Common myeloid progenitor, CD34-positive (primary cell): ENCODE data around the gene SLAMF1.
A peak's percentile ranks its signal among the peaks of the same experiment; 100 is the strongest.
"Not testable (repeated sequence)": the region's sequence is repeated elsewhere in the genome, so short reads cannot be mapped to it uniquely, and the experiment has no call there.

Source experiments
- CTCF ChIA-PET: fragments of 350-600 bp; sonication (Branson Sonifier 250); formaldehyde crosslinking; loops from one replicate; lab custom pipeline; 2021; ENCODE audit warnings: antibody characterized with exemption; lab: Charles Lee
- POLR2A ChIA-PET: fragments of 350-600 bp; sonication (Branson Sonifier 250); formaldehyde crosslinking; loops from one replicate; lab custom pipeline; 2021; ENCODE audit warnings: antibody characterized with exemption; lab: Charles Lee
- DNase-seq, 3 donors: peaks; one replicate each; pipeline versions ENCODE4 v3.0.0 to v3.0.0-alpha.2; 2013
- H3K27ac ChIP-seq, 2 experiments: 1 replicate in 1 of 2; 2 replicates in 1 of 2; pipeline ENCODE4 v1.7.0; 2013; ENCODE audit warnings: inconsistent platforms in 2 of 2, low read length in 2 of 2, mild to moderate bottlenecking in 2 of 2, low read depth in 1 of 2, moderate library complexity in 1 of 2; ENCODE audit not compliant: severe bottlenecking in 2 of 2, insufficient read depth in 1 of 2, poor library complexity in 1 of 2
- H3K27me3 ChIP-seq, 5 experiments: replicated peaks in 2 of 5; 1 replicate in 3 of 5; 2 replicates in 2 of 5; pipeline versions ENCODE4 v1.6.1 to v1.7.0; 2013; ENCODE audit warnings: low read length in 4 of 5, mild to moderate bottlenecking in 2 of 5, moderate library complexity in 2 of 5, inconsistent platforms in 1 of 5; ENCODE audit not compliant: insufficient read depth in 5 of 5, control insufficient read depth in 4 of 5
- H3K36me3 ChIP-seq, 4 experiments: 1 replicate in 2 of 4; 2 replicates in 2 of 4; pipeline versions ENCODE4 v1.6.1 to v1.7.0; 2013; ENCODE audit warnings: low read length in 3 of 4, control low read depth in 1 of 4, mild to moderate bottlenecking in 1 of 4; ENCODE audit not compliant: control insufficient read depth in 4 of 4, insufficient read depth in 4 of 4
- H3K4me1 ChIP-seq, 4 experiments: 1 replicate in 3 of 4; 2 replicates in 1 of 4; pipeline versions ENCODE4 v1.6.1 to v1.7.1; 2013; ENCODE audit warnings: low read length in 3 of 4, mild to moderate bottlenecking in 3 of 4, control low read depth in 1 of 4, inconsistent platforms in 1 of 4, moderate library complexity in 1 of 4; ENCODE audit not compliant: control insufficient read depth in 4 of 4, insufficient read depth in 4 of 4; ENCODE audit errors: control extremely low read depth in 1 of 4
- H3K4me3 ChIP-seq, 7 experiments: 1 replicate in 4 of 7; 2 replicates in 3 of 7; pipeline versions ENCODE4 v1.5.1 to v1.7.0; 2013; ENCODE audit warnings: mild to moderate bottlenecking in 7 of 7, low read length in 6 of 7, moderate library complexity in 6 of 7, inconsistent platforms in 2 of 7, low read depth in 2 of 7, control low read depth in 1 of 7; ENCODE audit not compliant: insufficient read depth in 4 of 7, control insufficient read depth in 1 of 7; ENCODE audit errors: extremely low read depth in 1 of 7
- H3K9me3 ChIP-seq, 5 experiments: 1 replicate in 4 of 5; 2 replicates in 1 of 5; pipeline versions ENCODE4 v1.6.1 to v1.7.1; 2013; ENCODE audit warnings: low read length in 4 of 5, mild to moderate bottlenecking in 2 of 5, inconsistent platforms in 1 of 5, low read depth in 1 of 5, moderate library complexity in 1 of 5; ENCODE audit not compliant: control insufficient read depth in 4 of 5, insufficient read depth in 2 of 5; ENCODE audit errors: control extremely low read depth in 1 of 5
- WGBS: methylation state at CpG from one replicate; pipeline ENCODE4 v1.1.5; 2013; ENCODE audit not compliant: insufficient coverage; 5-methylcytosine and 5-hydroxymethylcytosine counted together

Gene SLAMF1

GRCh38 chr1:160563230-160563629, 83.6 kb downstream of the SLAMF1 start:
- Histone ChIP-seq H3K36me3 (peaks cover 4 to 26% (median 11%) of the 10 kb centered on the region in 4 experiments), H3K9me3 (peaks cover 2 to 17% (median 9%) of the 10 kb centered on the region in 5 experiments), H3K27me3 (peaks cover 0 to 31% (median 2%) of the 10 kb centered on the region in 5 experiments), H3K4me1 (peaks cover 0 to 17% (median 12%) of the 10 kb centered on the region in 4 experiments)
- H3K27ac ChIP-seq, POLR2A ChIA-PET, DNase-seq, H3K4me3 ChIP-seq: not testable (repeated sequence)
- CTCF ChIA-PET = interaction anchor here (0.6 to 2.7 kb wide), 6 partner anchors 18 to 298 kb away, joined by 3 to 7 read pairs (median 4); no protein-coding TSS in a partner anchor
- WGBS = no CpG with 5 or more reads among the region's 1 CpG

- Histone ChIP-seq H3K36me3 (peaks cover 4 to 26% (median 11%) of the 10 kb centered on the region in 4 experiments), H3K4me1 (peaks cover 0 to 12% (median 7%) of the 10 kb centered on the region in 4 experiments), H3K27me3 (peaks cover 0 to 31% (median 2%) of the 10 kb centered on the region in 5 experiments), H3K9me3 (peaks cover 2 to 17% (median 9%) of the 10 kb centered on the region in 5 experiments)
- WGBS = 91% methylated on average over 1 of the region's 2 CpGs
- H3K27ac ChIP-seq, POLR2A ChIA-PET, H3K4me3 ChIP-seq: not testable (repeated sequence)
- CTCF ChIA-PET = interaction anchor here (1.7 to 2.7 kb wide), 2 partner anchors 22 to 39 kb away, joined by 4 to 7 read pairs; no protein-coding TSS in a partner anchor
- peak in 1 of 3 donors; percentile 43 for DNase-seq
Observed at GRCh38 chr1:160562745-160563144, 84.1 kb downstream of the SLAMF1 start.

GRCh38 chr1:160560806-160561205, 86.0 kb downstream of the SLAMF1 start:
- Histone ChIP-seq H3K4me3 (no peak overlapping the region), H3K36me3 (peaks cover 6 to 26% (median 13%) of the 10 kb centered on the region in 4 experiments), H3K4me1 (peaks cover 0 to 3% (median 0%) of the 10 kb centered on the region in 4 experiments), H3K9me3 (peaks cover 2 to 17% (median 9%) of the 10 kb centered on the region in 5 experiments), H3K27ac (no peak overlapping the region), H3K27me3 (peaks cover 0 to 22% (median 0%) of the 10 kb centered on the region in 5 experiments)
- DNase-seq = no peak
- ChIA-PET POLR2A (no interaction called here), CTCF (interaction anchor here (1.0 to 3.8 kb wide), 2 partner anchors 12 to 17 kb away, joined by 7 to 13 read pairs; no protein-coding TSS in a partner anchor)

- Histone ChIP-seq H3K4me1 (peaks cover 0 to 3% (median 0%) of the 10 kb centered on the region in 4 experiments), H3K36me3 (peaks cover 3 to 23% (median 13%) of the 10 kb centered on the region in 4 experiments), H3K9me3 (peaks cover 2 to 17% (median 9%) of the 10 kb centered on the region in 5 experiments), H3K4me3 (no peak overlapping the region), H3K27me3 (peaks cover 0 to 15% (median 0%) of the 10 kb centered on the region in 5 experiments), H3K27ac (no peak overlapping the region)
- POLR2A ChIA-PET = no interaction called here
- 96% methylated on average over 4 of the region's 4 CpGs for WGBS
- no peak for DNase-seq
- CTCF ChIA-PET = interaction anchor here (1.0 to 3.8 kb wide), 4 partner anchors 13 to 49 kb away, joined by 5 to 13 read pairs (median 8); no protein-coding TSS in a partner anchor
Observed at GRCh38 chr1:160560045-160560705, 86.7 kb downstream of the SLAMF1 start.

GRCh38 chr1:160559437-160559836, 87.4 kb downstream of the SLAMF1 start:
- peaks cover 0 to 17% (median 8%) of the 10 kb centered on the region in 4 experiments for H3K36me3 ChIP-seq
- H3K9me3 ChIP-seq = peaks cover 2 to 17% (median 9%) of the 10 kb centered on the region in 5 experiments
- DNase-seq, H3K4me3 ChIP-seq, H3K27ac ChIP-seq, POLR2A ChIA-PET, H3K4me1 ChIP-seq, H3K27me3 ChIP-seq: not testable (repeated sequence)
- CTCF ChIA-PET = interaction anchor here (0.9 to 3.8 kb wide), 7 partner anchors 15 to 212 kb away, joined by 3 to 13 read pairs (median 5); no protein-coding TSS in a partner anchor
- WGBS = 100% methylated on average over 3 of the region's 3 CpGs

- H3K27me3 ChIP-seq = peaks cover 0 to 5% (median 0%) of the 10 kb centered on the region in 5 experiments
- no peak overlapping the region for H3K4me3 ChIP-seq
- no peak overlapping the region for H3K27ac ChIP-seq
- H3K9me3 ChIP-seq = peaks cover 2 to 17% (median 9%) of the 10 kb centered on the region in 5 experiments
- WGBS = 70% methylated on average over 4 of the region's 4 CpGs
- DNase-seq = no peak
- ChIA-PET CTCF (interaction anchor here (0.9 to 3.8 kb wide), 7 partner anchors 15 to 212 kb away, joined by 3 to 13 read pairs (median 5); no protein-coding TSS in a partner anchor), POLR2A (no interaction called here)
- peaks cover 0 to 3% (median 0%) of the 10 kb centered on the region in 4 experiments for H3K4me1 ChIP-seq
- H3K36me3 ChIP-seq = peaks cover under 1 to 11% (median 6%) of the 10 kb centered on the region in 4 experiments
Observed at GRCh38 chr1:160558660-160559380, 88.0 kb downstream of the SLAMF1 start.
